NB4 (cell line): ENCODE data around the gene RAB25.

Experiments
- MAX ChIP-seq: IDR thresholded peaks from 2 replicates; pipeline ENCODE4 v1.6.1; 2011; ENCODE audit warnings: low read depth, low read length
- POLR2A ChIP-seq: IDR thresholded peaks from 2 replicates; pipeline ENCODE4 v1.6.1; 2011; ENCODE audit warnings: mild to moderate bottlenecking; ENCODE audit not compliant: insufficient read length; ENCODE audit errors: extremely low read depth
- TF ChIP-seq, protein P1 (sequence below): IDR thresholded peaks from one replicate; pipeline ENCODE4 v1.5.1; 2012; ENCODE audit warnings: low read depth, low read length

- TF ChIP-seq POLR2A (no peak), MAX (no peak)
- TF ChIP-seq, protein P1, sequence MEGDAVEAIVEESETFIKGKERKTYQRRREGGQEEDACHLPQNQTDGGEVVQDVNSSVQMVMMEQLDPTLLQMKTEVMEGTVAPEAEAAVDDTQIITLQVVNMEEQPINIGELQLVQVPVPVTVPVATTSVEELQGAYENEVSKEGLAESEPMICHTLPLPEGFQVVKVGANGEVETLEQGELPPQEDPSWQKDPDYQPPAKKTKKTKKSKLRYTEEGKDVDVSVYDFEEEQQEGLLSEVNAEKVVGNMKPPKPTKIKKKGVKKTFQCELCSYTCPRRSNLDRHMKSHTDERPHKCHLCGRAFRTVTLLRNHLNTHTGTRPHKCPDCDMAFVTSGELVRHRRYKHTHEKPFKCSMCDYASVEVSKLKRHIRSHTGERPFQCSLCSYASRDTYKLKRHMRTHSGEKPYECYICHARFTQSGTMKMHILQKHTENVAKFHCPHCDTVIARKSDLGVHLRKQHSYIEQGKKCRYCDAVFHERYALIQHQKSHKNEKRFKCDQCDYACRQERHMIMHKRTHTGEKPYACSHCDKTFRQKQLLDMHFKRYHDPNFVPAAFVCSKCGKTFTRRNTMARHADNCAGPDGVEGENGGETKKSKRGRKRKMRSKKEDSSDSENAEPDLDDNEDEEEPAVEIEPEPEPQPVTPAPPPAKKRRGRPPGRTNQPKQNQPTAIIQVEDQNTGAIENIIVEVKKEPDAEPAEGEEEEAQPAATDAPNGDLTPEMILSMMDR, result no peak
These were observed 43.3 kb downstream of the RAB25 start for GRCh38 chr1:156104065-156104810.
